GM23338 (cell line): ENCODE measurements around the gene KLHDC7B. TPM values are rescaled to one million over a fixed set of nuclear protein-coding genes. Genes with fewer than 3 reads are reported as not detected.

ENCODE experiments used
- ATAC-seq: fragments of 200-7000 bp; cut with Tn5 transposase; 3 replicates; pipeline ENCODE4 v1.9.1; 2020
- DNase-seq: peaks from one replicate; pipeline ENCODE4 v3.0.0-alpha.2; 2015; ENCODE audit warnings: low spot score
- H2AFZ ChIP-seq: fragments of 200-600 bp; sonication (generic); 2 replicates; pipeline ENCODE4 v1.8.0; 2016; ENCODE audit warnings: antibody characterized with exemption, mild to moderate bottlenecking, moderate library complexity
- H3F3A ChIP-seq: fragments of 200-600 bp; sonication (generic); replicated peaks from 2 replicates; pipeline ENCODE4 v1.8.0; 2017; ENCODE audit warnings: antibody characterized with exemption, mixed run types, low read depth
- H3K27ac ChIP-seq: fragments of 200-600 bp; sonication (generic); 2 replicates; pipeline ENCODE4 v1.6.1; 2016; ENCODE audit warnings: low read depth
- H3K27me3 ChIP-seq: fragments of 200-600 bp; sonication (generic); 2 replicates; pipeline ENCODE4 v1.8.0; 2016; ENCODE audit warnings: mild to moderate bottlenecking, mixed run types, moderate library complexity; ENCODE audit not compliant: insufficient read depth
- H3K36me3 ChIP-seq: fragments of 200-600 bp; sonication (generic); 2 replicates; pipeline ENCODE4 v1.8.0; 2016; ENCODE audit warnings: mild to moderate bottlenecking; ENCODE audit not compliant: insufficient read depth
- H3K4me1 ChIP-seq: fragments of 200-600 bp; sonication (generic); 2 replicates; pipeline ENCODE4 v1.8.0; 2016; ENCODE audit warnings: mild to moderate bottlenecking, moderate library complexity; ENCODE audit not compliant: insufficient read depth
- H3K4me2 ChIP-seq: fragments of 200-600 bp; sonication (generic); 2 replicates; pipeline ENCODE4 v1.7.1; 2017; ENCODE audit warnings: mixed run types
- H3K4me3 ChIP-seq: fragments of 200-600 bp; sonication (generic); 2 replicates; pipeline ENCODE4 v1.6.1; 2016; ENCODE audit warnings: mixed run types
- H3K79me2 ChIP-seq: fragments of 200-600 bp; sonication (generic); replicated peaks from 2 replicates; pipeline ENCODE4 v1.8.0; 2017; ENCODE audit warnings: mild to moderate bottlenecking; ENCODE audit not compliant: insufficient read depth
- H3K9me2 ChIP-seq: fragments of 200-600 bp; sonication (generic); 2 replicates; pipeline ENCODE4 v1.8.0; 2017; ENCODE audit not compliant: insufficient read depth
- H4K20me1 ChIP-seq: fragments of 200-600 bp; sonication (generic); replicated peaks from 2 replicates; pipeline ENCODE4 v1.8.0; 2017; ENCODE audit warnings: mild to moderate bottlenecking; ENCODE audit not compliant: insufficient read depth
- H3K27ac Mint-ChIP-seq: 2 replicates; pipeline ENCODE4 v1.8.0; 2020; ENCODE audit warnings: inconsistent platforms, mild to moderate bottlenecking, moderate library complexity, mixed read lengths
- H3K27me3 Mint-ChIP-seq: 3 replicates; pipeline ENCODE4 v1.8.0; 2022; ENCODE audit warnings: low read depth, mild to moderate bottlenecking, moderate library complexity, mixed read lengths, inconsistent platforms; ENCODE audit not compliant: insufficient read depth, poor library complexity
- H3K36me3 Mint-ChIP-seq: 3 replicates; pipeline ENCODE4 v1.8.0; 2021; ENCODE audit warnings: low read depth, mild to moderate bottlenecking, inconsistent platforms, moderate library complexity, mixed read lengths
- H3K4me1 Mint-ChIP-seq: 3 replicates; pipeline ENCODE4 v1.8.0; 2020; ENCODE audit warnings: mild to moderate bottlenecking, inconsistent platforms, mixed read lengths
- H3K4me3 Mint-ChIP-seq: 3 replicates; pipeline ENCODE4 v1.8.0; 2021; ENCODE audit warnings: moderate library complexity, mild to moderate bottlenecking, inconsistent platforms, mixed read lengths
- H3K9me3 Mint-ChIP-seq: 3 replicates; pipeline ENCODE4 v1.8.0; 2020; ENCODE audit warnings: moderate library complexity, mild to moderate bottlenecking, inconsistent platforms, mixed read lengths
- CREB1 ChIP-seq: fragments of 250-450 bp; sonication (Bioruptor Pico); IDR thresholded peaks from 2 replicates; pipeline ENCODE4 v1.5.0; 2020; ENCODE audit warnings: low read depth, mild to moderate bottlenecking, moderate library complexity
- EZH2 ChIP-seq: fragments of 200-600 bp; sonication (generic); IDR thresholded peaks from one replicate; pipeline ENCODE4 v1.8.0; 2017; ENCODE audit warnings: antibody characterized with exemption, mild to moderate bottlenecking, low read depth; ENCODE audit not compliant: unreplicated experiment
- EZH2phosphoT487 ChIP-seq: fragments of 200-600 bp; sonication (generic); IDR thresholded peaks from one replicate; pipeline ENCODE4 v1.8.1; 2018; ENCODE audit warnings: antibody characterized with exemption; ENCODE audit not compliant: unreplicated experiment
- POLR2AphosphoS5 ChIP-seq: IDR thresholded peaks from 2 replicates; pipeline ENCODE4 v1.6.1; 2016; ENCODE audit warnings: antibody characterized with exemption, low read depth
- ZNF114 ChIP-seq: fragments of 250-450 bp; sonication (Bioruptor Pico); IDR thresholded peaks from 2 replicates; pipeline ENCODE4 v1.5.0; 2020; ENCODE audit warnings: mild to moderate bottlenecking, moderate library complexity
- ZNF331 ChIP-seq: fragments of 250-450 bp; sonication (Bioruptor Pico); IDR thresholded peaks from 2 replicates; pipeline ENCODE4 v1.5.0; 2020; ENCODE audit warnings: low read depth, mild to moderate bottlenecking, moderate library complexity
- ZNF462 ChIP-seq: fragments of 250-450 bp; sonication (Bioruptor Pico); IDR thresholded peaks from 2 replicates; pipeline ENCODE4 v1.5.0; 2020; ENCODE audit warnings: mild to moderate bottlenecking, moderate library complexity
- polyA plus RNA-seq: library from polyadenylated mRNA; unstranded; fragments of >200 nt; fragmentation: Nextera tagmentation; extraction: Ambion mirVana; gene quantifications from 2 replicates; pipeline ENCODE4 v1.2.1, GENCODE V29; 2016
- total RNA-seq: library from RNA; depleted of rRNA; stranded (reverse); fragments of >200 nt; shearing (Covaris generic); gene quantifications from 2 replicates; pipeline ENCODE4 v1.2.3, GENCODE V29; 2014
- TF ChIP-seq, protein P1 (sequence below): IDR thresholded peaks from one replicate; pipeline ENCODE4 v1.6.1; 2018; ENCODE audit warnings: antibody characterized with exemption; ENCODE audit not compliant: unreplicated experiment
- TF ChIP-seq, protein P2 (sequence below): IDR thresholded peaks from 2 replicates; pipeline ENCODE4 v1.6.1; 2016; ENCODE audit warnings: antibody characterized with exemption

The KLHDC7B gene
- total and polyA plus RNA-seq, 2 experiments from 2014 or later, result not detected

DNA sequence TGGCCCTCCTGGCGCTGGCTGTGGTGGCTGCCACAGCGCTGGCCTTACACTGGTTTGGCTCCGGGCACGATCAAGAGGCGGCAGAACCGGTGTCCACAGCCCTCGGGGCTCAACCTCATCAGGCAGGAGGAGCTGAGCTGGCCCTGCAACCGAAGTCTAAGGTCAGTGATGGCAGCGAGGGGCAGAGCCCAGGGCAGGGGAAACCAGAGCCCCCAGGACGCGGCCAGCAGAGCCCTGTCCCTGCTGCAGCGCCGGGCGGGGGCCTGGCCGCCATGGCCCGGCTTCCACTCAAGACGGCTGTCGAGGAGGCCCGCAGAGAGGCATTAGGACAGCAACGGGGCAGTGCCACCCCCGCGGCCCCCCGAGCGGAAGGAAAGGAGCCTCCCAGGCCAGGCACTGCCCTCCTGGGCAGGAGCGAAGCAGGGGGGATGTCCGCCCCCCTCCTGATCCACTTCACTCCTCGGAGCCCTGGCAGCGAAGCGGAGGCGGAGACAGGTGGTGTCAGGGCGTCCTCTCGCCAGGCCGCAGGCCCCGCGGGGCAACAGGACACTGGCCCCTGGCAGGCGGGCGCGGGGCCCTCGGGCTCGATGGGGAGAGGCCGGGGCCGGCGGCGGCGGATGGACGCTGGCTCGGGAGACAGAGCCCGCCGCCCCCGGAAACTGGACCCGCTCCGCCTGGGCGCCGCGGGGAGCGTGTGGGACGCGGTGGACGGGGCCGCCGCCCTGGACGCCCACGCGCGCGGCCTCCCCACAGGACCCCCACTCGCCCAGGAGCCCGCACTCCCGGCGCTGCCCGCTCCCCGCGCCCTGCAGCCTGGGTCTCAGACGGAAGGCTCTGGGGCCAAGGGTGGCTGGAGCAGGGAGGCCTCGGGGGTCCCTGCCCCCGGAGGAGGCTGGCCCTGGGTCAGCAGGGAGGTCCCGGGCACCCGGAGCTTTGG, 895 bp downstream of the KLHDC7B start (continued):
- TF ChIP-seq ZNF462 (CRISPR knock-in tag), result no peak

GRCh38 chr22:50547263-50547985, 1.7 kb downstream of the KLHDC7B start:
- Histone ChIP-seq H2AFZ (no peak overlapping the region), H3K79me2 (no peaks in the 10 kb centered on the region), H3K9me2 (no peaks in the 10 kb centered on the region), H3F3A (peaks cover 7% of the 10 kb centered on the region; the same call in 1 of the 2 replicates), H3K4me1 (no peaks in the 10 kb centered on the region; the same call in 1 of the 2 replicates), H4K20me1 (no peaks in the 10 kb centered on the region), H3K36me3 (no peaks in the 10 kb centered on the region), H3K27me3 (peaks cover 39% of the 10 kb centered on the region), H3K4me3 (no peak overlapping the region), H3K4me2 (no peak overlapping the region), H3K27ac (no peak overlapping the region)
- Mint-ChIP-seq H3K36me3 (no peaks in the 10 kb centered on the region), H3K9me3 (no peaks in the 10 kb centered on the region), H3K27me3 (peaks cover 35% of the 10 kb centered on the region), H3K4me1 (no peaks in the 10 kb centered on the region), H3K4me3 (no peak overlapping the region), H3K27ac (no peak overlapping the region)
- peak; percentile 3; the same call in 1 of the 3 replicates for ATAC-seq
- DNase-seq, result no peak
- TF ChIP-seq EZH2, result no peak
- TF ChIP-seq ZNF331 (CRISPR knock-in tag), result no peak
- TF ChIP-seq, protein P1, sequence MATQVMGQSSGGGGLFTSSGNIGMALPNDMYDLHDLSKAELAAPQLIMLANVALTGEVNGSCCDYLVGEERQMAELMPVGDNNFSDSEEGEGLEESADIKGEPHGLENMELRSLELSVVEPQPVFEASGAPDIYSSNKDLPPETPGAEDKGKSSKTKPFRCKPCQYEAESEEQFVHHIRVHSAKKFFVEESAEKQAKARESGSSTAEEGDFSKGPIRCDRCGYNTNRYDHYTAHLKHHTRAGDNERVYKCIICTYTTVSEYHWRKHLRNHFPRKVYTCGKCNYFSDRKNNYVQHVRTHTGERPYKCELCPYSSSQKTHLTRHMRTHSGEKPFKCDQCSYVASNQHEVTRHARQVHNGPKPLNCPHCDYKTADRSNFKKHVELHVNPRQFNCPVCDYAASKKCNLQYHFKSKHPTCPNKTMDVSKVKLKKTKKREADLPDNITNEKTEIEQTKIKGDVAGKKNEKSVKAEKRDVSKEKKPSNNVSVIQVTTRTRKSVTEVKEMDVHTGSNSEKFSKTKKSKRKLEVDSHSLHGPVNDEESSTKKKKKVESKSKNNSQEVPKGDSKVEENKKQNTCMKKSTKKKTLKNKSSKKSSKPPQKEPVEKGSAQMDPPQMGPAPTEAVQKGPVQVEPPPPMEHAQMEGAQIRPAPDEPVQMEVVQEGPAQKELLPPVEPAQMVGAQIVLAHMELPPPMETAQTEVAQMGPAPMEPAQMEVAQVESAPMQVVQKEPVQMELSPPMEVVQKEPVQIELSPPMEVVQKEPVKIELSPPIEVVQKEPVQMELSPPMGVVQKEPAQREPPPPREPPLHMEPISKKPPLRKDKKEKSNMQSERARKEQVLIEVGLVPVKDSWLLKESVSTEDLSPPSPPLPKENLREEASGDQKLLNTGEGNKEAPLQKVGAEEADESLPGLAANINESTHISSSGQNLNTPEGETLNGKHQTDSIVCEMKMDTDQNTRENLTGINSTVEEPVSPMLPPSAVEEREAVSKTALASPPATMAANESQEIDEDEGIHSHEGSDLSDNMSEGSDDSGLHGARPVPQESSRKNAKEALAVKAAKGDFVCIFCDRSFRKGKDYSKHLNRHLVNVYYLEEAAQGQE, result no peak
- TF ChIP-seq ZNF114 (CRISPR knock-in tag), result no peak
- TF ChIP-seq EZH2phosphoT487, result no peak
- TF ChIP-seq, protein P2, sequence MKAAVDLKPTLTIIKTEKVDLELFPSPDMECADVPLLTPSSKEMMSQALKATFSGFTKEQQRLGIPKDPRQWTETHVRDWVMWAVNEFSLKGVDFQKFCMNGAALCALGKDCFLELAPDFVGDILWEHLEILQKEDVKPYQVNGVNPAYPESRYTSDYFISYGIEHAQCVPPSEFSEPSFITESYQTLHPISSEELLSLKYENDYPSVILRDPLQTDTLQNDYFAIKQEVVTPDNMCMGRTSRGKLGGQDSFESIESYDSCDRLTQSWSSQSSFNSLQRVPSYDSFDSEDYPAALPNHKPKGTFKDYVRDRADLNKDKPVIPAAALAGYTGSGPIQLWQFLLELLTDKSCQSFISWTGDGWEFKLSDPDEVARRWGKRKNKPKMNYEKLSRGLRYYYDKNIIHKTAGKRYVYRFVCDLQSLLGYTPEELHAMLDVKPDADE, result no peak
- TF ChIP-seq POLR2AphosphoS5, result no peak
- TF ChIP-seq CREB1, result no peak
